Inflammatory macrophage treated with lipopolysaccharide for 4 hours (primary cell): ENCODE measurements around the gene RXRB.
A peak's percentile ranks its signal among the peaks of the same experiment; 100 is the strongest.
"Not testable (repeated sequence)": the region's sequence is repeated elsewhere in the genome, so short reads cannot be mapped to it uniquely, and the experiment has no call there.

Source experiments
- DNase-seq: peaks from one replicate; pipeline ENCODE4 v3.0.0-alpha.2; 2020

RXRB gene

GRCh38 chr6:33160728-33161344, 39.6 kb downstream of the RXRB start:
- DNase-seq: peak; percentile 75

GRCh38 chr6:33160096-33160495, 40.4 kb downstream of the RXRB start:
- DNase-seq: no peak

GRCh38 chr6:33156964-33157363, 43.5 kb downstream of the RXRB start:
- DNase-seq: no peak

- no peak for DNase-seq
Measured at GRCh38 chr6:33156561-33156960, 43.9 kb downstream of the RXRB start.

- DNase-seq: no peak
Measured at GRCh38 chr6:33154349-33154748, 46.1 kb downstream of the RXRB start.

GRCh38 chr6:33151050-33151449, 49.4 kb downstream of the RXRB start:
- no peak for DNase-seq

GRCh38 chr6:33150560-33150959, 49.9 kb downstream of the RXRB start:
- not testable (repeated sequence) for DNase-seq

- peak; percentile 61 for DNase-seq
Measured at GRCh38 chr6:33147807-33148666, 52.4 kb downstream of the RXRB start.

GRCh38 chr6:33144373-33144772, 56.1 kb downstream of the RXRB start:
- peak; percentile 94 for DNase-seq
